ENCODE measurements around the gene FMNL2.

Gene FMNL2

GRCh38 chr2:152525277-152525838 is 190.4 kb downstream of the FMNL2 start:
- Histone ChIP-seq H3K27me3 (no peaks in the 10 kb centered on the region), H3K27ac (no peak overlapping the region), H3K4me1 (ENCODE audit: control insufficient read depth in 1 of 2, insufficient read depth in 1 of 2, low read depth in 1 of 2, low read length in 1 of 2) (no peaks in the 10 kb centered on the region), H3K9me3 (no peaks in the 10 kb centered on the region), H3K4me3 (ENCODE audit: low read depth in 1 of 2, low read length in 1 of 2) (no peak overlapping the region), H3K36me3 (no peaks in the 10 kb centered on the region)
- TF ChIP-seq CTCF (IDR thresholded peaks at IDR 0.05), result no peak

GRCh38 chr2:152529420-152530115 is 194.6 kb downstream of the FMNL2 start:
- no peaks in the 10 kb centered on the region for H3K36me3 ChIP-seq
- H3K27me3 ChIP-seq, result no peaks in the 10 kb centered on the region
- H3K27ac ChIP-seq, result no peak overlapping the region
- H3K4me1 ChIP-seq (ENCODE audit: control insufficient read depth in 1 of 2, insufficient read depth in 1 of 2, low read depth in 1 of 2, low read length in 1 of 2), result no peaks in the 10 kb centered on the region
- H3K4me3 ChIP-seq (ENCODE audit: low read depth in 1 of 2, low read length in 1 of 2), result no peak overlapping the region
- TF ChIP-seq CTCF (IDR thresholded peaks at IDR 0.05), result no peak
- no peaks in the 10 kb centered on the region for H3K9me3 ChIP-seq

DNA sequence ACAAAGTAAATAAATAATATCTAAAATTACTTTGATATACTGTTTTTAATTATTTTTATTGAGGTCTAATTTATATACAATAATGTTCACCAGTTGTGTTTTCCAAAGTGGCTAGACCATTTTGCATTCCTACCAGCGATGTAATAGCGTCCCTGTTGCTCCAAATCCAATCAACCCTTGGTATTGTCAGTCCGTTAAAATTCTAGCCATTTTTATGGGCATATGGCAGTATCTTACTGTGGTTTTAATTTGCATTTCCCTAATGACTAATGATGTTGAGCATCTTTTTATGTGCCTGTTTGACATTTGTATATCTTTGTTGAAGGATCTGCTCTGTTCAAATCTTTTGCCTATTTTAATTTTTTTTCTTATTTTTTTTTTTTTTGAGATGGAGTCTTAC is 197.3 kb downstream of the FMNL2 start:
- Histone ChIP-seq H3K36me3 (no peaks in the 10 kb centered on the region), H3K27ac (no peak overlapping the region), H3K4me1 (ENCODE audit: control insufficient read depth in 1 of 2, insufficient read depth in 1 of 2, low read depth in 1 of 2, low read length in 1 of 2) (peaks cover 3% of the 10 kb centered on the region in 2 experiments), H3K9me3 (no peaks in the 10 kb centered on the region), H3K27me3 (no peaks in the 10 kb centered on the region), H3K4me3 (ENCODE audit: low read depth in 1 of 2, low read length in 1 of 2) (no peak overlapping the region)
- no peak for TF ChIP-seq CTCF (IDR thresholded peaks at IDR 0.05)

- Histone ChIP-seq H3K27me3 (no peaks in the 10 kb centered on the region), H3K4me1 (ENCODE audit: control insufficient read depth in 1 of 2, insufficient read depth in 1 of 2, low read depth in 1 of 2, low read length in 1 of 2) (peaks cover 4 to 7% of the 10 kb centered on the region in 2 experiments), H3K9me3 (no peaks in the 10 kb centered on the region), H3K36me3 (no peaks in the 10 kb centered on the region), H3K27ac (no peak overlapping the region), H3K4me3 (ENCODE audit: low read depth in 1 of 2, low read length in 1 of 2) (no peak overlapping the region)
- no peak for TF ChIP-seq CTCF (IDR thresholded peaks at IDR 0.05)
Measured at GRCh38 chr2:152534460-152535135, 199.6 kb downstream of the FMNL2 start.

DNA sequence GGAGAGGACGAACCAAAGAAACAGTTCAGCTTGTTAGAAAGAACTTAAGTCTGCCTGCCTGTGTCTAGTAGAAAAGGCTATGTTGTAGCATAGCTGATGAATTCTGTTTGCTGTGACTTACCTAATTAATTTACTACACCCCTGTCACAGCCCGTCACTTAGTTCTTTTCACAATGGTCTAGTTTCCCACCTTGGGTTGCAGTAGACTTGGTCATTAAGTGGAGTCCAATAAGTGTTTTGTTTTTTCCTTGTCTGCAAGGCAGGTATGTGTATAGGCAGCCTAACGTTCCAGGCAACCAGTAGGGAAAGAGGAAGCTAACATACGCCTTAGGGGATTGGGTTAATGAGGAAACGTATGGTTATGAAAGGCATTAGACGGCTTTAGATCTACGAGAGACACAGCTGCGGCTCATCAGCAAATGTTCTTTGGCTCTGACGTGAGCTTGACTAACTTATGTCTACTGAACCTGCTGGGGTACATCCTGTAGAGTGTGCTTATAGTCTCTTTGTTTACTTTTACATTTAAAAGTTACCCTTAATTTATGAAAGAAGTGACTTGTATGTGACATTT is 202.2 kb downstream of the FMNL2 start:
- H3K4me1 ChIP-seq (ENCODE audit: control insufficient read depth in 1 of 2, insufficient read depth in 1 of 2, low read depth in 1 of 2, low read length in 1 of 2), result peaks cover 4 to 7% of the 10 kb centered on the region in 2 experiments
- TF ChIP-seq CTCF (IDR thresholded peaks at IDR 0.05), result no peak
- H3K4me3 ChIP-seq (ENCODE audit: low read depth in 1 of 2, low read length in 1 of 2), result no peak overlapping the region

More for the DNA sequence above, 202.2 kb downstream of the FMNL2 start:
- H3K27ac ChIP-seq, result no peak overlapping the region
- H3K9me3 ChIP-seq, result no peaks in the 10 kb centered on the region
- no peaks in the 10 kb centered on the region for H3K27me3 ChIP-seq
- no peaks in the 10 kb centered on the region for H3K36me3 ChIP-seq

All from neutrophil (primary cell).